ENCODE results near the gene EARS2. TPM values are rescaled to one million over a fixed set of nuclear protein-coding genes. Genes with fewer than 3 reads are reported as not detected.
A peak's percentile ranks its signal among the peaks of the same experiment; 100 is the strongest.

Gene EARS2
- total and polyA plus RNA-seq, 9 of the 15 experiments (the other 6 are each of a cell fraction or from before 2014, with no cell fraction given): 17.6 to 58.6 (median 36.3) TPM

DNA sequence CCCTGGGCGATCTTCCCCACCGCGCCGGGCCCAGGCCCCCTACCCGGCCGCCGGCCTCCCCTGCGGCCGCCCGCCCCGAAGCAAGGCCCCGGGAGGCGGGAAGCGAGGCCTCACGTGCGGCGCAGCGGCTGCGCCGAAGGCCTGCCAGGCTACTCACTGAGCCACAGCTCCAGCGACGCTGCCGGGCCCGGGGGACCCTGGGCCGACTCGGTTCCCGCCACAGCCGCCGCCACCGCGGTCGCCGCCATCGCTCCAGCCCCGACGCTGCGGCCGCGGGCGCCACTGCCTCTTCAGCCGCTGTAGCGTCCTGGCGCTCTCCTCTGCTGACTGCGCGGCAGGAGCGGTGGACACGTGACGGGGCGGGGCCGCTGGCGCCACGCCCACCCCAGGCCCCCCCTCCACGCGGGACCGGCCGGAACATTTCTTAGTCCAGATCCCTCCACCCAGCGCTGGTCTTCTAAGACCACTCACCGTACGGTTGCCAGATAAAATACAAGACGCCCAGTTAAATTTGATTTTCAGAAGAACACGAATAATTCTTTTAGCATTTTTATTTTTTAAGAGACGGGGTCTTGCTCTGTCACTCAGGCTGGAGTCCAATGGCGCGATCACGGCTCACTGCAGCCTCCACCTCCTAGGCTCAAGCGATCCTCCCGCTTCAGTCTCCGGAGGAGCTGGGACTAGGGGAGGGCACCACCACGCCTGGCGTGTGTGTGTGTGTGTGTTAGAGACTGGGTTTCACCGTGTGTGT is 46.8 kb downstream of the EARS2 start, which contains the start of gene GGA2 (continued):
- TF ChIP-seq SNRNP70 (optimal IDR thresholded peaks at IDR 0.05; ENCODE audit: low read depth, low read length) (no peak), EWSR1 (IDR thresholded peaks at IDR 0.05; ENCODE audit: borderline replicate concordance, low read depth, partially characterized antibody) (no peak), CAMTA2 (CRISPR knock-in tag; conservative IDR thresholded peaks at IDR 0.05) (0 out of 2 replicates have a peak, but pooled peaks have one; percentile 65), ESRRA (IDR thresholded peaks at IDR 0.05; ENCODE audit: borderline replicate concordance, low read depth) (peak; percentile 45; the same call in 1 of the 2 replicates), CXXC5 (CRISPR knock-in tag; IDR thresholded peaks at IDR 0.05) (peak; percentile 96), FOXP1 (CRISPR knock-in tag; IDR thresholded peaks at IDR 0.05) (peak; percentile 73; the same call in 1 of the 2 replicates), HNRNPL (IDR thresholded peaks at IDR 0.05; ENCODE audit: low read depth, low read length) (0 out of 2 replicates have a peak, but pooled peaks have one; percentile 36), BRF1 (IDR thresholded peaks at IDR 0.05; ENCODE audit: borderline replicate concordance, extremely low read depth, insufficient read length) (no peak), NR3C1 (CRISPR knock-in tag; IDR thresholded peaks at IDR 0.05) (peak; percentile 87), KDM1A (IDR thresholded peaks at IDR 0.05) (peak in 1 of 2 experiments; percentile 31; a peak in 1 of 4 replicates), NUFIP1 (IDR thresholded peaks at IDR 0.05; ENCODE audit: partially characterized antibody) (no peak), RAD51 (IDR thresholded peaks at IDR 0.05; ENCODE audit: borderline replicate concordance, low read depth) (peak; percentile 89), GTF2F1 (IDR thresholded peaks at IDR 0.05; ENCODE audit: low read depth, low read length) (0 out of 2 replicates have a peak, but pooled peaks have one; percentile 16)
- TF ChIP-seq, protein P1, sequence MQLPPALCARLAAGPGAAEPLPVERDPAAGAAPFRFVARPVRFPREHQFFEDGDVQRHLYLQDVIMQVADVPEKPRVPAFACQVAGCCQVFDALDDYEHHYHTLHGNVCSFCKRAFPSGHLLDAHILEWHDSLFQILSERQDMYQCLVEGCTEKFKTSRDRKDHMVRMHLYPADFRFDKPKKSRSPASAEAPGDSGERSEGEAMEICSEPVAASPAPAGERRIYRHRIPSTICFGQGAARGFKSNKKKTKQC (CRISPR knock-in tag; IDR thresholded peaks at IDR 0.05): peak; percentile 82; the same call in 1 of the 2 replicates
- TF ChIP-seq, protein P2, sequence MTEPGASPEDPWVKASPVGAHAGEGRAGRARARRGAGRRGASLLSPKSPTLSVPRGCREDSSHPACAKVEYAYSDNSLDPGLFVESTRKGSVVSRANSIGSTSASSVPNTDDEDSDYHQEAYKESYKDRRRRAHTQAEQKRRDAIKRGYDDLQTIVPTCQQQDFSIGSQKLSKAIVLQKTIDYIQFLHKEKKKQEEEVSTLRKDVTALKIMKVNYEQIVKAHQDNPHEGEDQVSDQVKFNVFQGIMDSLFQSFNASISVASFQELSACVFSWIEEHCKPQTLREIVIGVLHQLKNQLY (CRISPR knock-in tag; conservative IDR thresholded peaks at IDR 0.05): 0 out of 4 replicates have a peak, but pooled peaks of 1 of the 2 experiments have one; percentile 82
- TF ChIP-seq, protein P3, sequence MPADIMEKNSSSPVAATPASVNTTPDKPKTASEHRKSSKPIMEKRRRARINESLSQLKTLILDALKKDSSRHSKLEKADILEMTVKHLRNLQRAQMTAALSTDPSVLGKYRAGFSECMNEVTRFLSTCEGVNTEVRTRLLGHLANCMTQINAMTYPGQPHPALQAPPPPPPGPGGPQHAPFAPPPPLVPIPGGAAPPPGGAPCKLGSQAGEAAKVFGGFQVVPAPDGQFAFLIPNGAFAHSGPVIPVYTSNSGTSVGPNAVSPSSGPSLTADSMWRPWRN (IDR thresholded peaks at IDR 0.05; ENCODE audit: low read depth): no peak
- TF ChIP-seq, protein P4, sequence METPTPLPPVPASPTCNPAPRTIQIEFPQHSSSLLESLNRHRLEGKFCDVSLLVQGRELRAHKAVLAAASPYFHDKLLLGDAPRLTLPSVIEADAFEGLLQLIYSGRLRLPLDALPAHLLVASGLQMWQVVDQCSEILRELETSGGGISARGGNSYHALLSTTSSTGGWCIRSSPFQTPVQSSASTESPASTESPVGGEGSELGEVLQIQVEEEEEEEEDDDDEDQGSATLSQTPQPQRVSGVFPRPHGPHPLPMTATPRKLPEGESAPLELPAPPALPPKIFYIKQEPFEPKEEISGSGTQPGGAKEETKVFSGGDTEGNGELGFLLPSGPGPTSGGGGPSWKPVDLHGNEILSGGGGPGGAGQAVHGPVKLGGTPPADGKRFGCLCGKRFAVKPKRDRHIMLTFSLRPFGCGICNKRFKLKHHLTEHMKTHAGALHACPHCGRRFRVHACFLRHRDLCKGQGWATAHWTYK (CRISPR knock-in tag; IDR thresholded peaks at IDR 0.05): no peak
- TF ChIP-seq, protein P5, sequence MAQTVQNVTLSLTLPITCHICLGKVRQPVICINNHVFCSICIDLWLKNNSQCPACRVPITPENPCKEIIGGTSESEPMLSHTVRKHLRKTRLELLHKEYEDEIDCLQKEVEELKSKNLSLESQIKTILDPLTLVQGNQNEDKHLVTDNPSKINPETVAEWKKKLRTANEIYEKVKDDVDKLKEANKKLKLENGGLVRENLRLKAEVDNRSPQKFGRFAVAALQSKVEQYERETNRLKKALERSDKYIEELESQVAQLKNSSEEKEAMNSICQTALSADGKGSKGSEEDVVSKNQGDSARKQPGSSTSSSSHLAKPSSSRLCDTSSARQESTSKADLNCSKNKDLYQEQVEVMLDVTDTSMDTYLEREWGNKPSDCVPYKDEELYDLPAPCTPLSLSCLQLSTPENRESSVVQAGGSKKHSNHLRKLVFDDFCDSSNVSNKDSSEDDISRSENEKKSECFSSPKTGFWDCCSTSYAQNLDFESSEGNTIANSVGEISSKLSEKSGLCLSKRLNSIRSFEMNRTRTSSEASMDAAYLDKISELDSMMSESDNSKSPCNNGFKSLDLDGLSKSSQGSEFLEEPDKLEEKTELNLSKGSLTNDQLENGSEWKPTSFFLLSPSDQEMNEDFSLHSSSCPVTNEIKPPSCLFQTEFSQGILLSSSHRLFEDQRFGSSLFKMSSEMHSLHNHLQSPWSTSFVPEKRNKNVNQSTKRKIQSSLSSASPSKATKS (CRISPR knock-in tag; IDR thresholded peaks at IDR 0.05): no peak
- TF ChIP-seq, protein P6, sequence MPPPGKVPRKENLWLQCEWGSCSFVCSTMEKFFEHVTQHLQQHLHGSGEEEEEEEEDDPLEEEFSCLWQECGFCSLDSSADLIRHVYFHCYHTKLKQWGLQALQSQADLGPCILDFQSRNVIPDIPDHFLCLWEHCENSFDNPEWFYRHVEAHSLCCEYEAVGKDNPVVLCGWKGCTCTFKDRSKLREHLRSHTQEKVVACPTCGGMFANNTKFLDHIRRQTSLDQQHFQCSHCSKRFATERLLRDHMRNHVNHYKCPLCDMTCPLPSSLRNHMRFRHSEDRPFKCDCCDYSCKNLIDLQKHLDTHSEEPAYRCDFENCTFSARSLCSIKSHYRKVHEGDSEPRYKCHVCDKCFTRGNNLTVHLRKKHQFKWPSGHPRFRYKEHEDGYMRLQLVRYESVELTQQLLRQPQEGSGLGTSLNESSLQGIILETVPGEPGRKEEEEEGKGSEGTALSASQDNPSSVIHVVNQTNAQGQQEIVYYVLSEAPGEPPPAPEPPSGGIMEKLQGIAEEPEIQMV (tag; conservative IDR thresholded peaks at IDR 0.05; ENCODE audit: low read depth): no peak
